Gastroesophageal sphincter (tissue), 4 donors: Measurements from ENCODE around the gene RBM33. TPM values are rescaled to one million over a fixed set of nuclear protein-coding genes. Genes with fewer than 3 reads are reported as not detected.
"Not testable (repeated sequence)": the region's sequence is repeated elsewhere in the genome, so short reads cannot be mapped to it uniquely, and the experiment has no call there.

Experiments used
- ATAC-seq: fragments of 150-250 bp; one replicate; pipeline ENCODE4 v1.9.1; 2016; ENCODE audit warnings: mild to moderate bottlenecking, moderate library complexity
- H3K27ac ChIP-seq, 4 donors: fragments of 200-600 bp; sonication (generic) in 3 of 4; 1 replicate in 3 of 4; 2 replicates in 1 of 4; pipeline ENCODE4 v1.5.1; 2016 to 2019
- H3K27me3 ChIP-seq: fragments of 200-600 bp; sonication (generic); one replicate; pipeline ENCODE4 v1.5.1; 2019
- H3K36me3 ChIP-seq, 2 donors: fragments of 200-600 bp; sonication (generic); one replicate each; pipeline ENCODE4 v1.5.1; 2019; ENCODE audit warnings: control low read depth in 1 of 2
- H3K4me1 ChIP-seq, 3 donors: fragments of 200-600 bp; sonication (generic); 1 replicate in 2 of 3; 2 replicates in 1 of 3; pipeline ENCODE4 v1.5.1; 2016 to 2019; ENCODE audit warnings: control low read depth in 2 of 3
- H3K4me3 ChIP-seq, 2 donors: fragments of 200-600 bp; sonication (generic); one replicate each; pipeline ENCODE4 v1.5.1; 2019; ENCODE audit warnings: mild to moderate bottlenecking in 1 of 2, moderate library complexity in 1 of 2
- H3K9me3 ChIP-seq, 3 donors: fragments of 200-600 bp; sonication (generic); one replicate each; pipeline ENCODE4 v1.5.1; 2017 to 2019; ENCODE audit warnings: control low read depth in 2 of 3
- EP300 ChIP-seq: sonication (generic); formaldehyde crosslinking; IDR thresholded peaks from one replicate; pipeline ENCODE4 v1.6.1; 2017; ENCODE audit warnings: antibody characterized with exemption, mild to moderate bottlenecking
- POLR2A ChIP-seq, 2 donors: fragments of 450-650 bp; IDR thresholded peaks; one replicate each; pipeline ENCODE4 v1.6.1; 2017; ENCODE audit warnings: antibody characterized with exemption in 2 of 2, mild to moderate bottlenecking in 2 of 2, moderate library complexity in 1 of 2
- POLR2AphosphoS5 ChIP-seq: sonication (generic); formaldehyde crosslinking; IDR thresholded peaks from one replicate; pipeline ENCODE4 v1.6.1; 2017; ENCODE audit warnings: antibody characterized with exemption
- WGBS, 2 donors: methylation state at CpG; one replicate each; pipeline ENCODE4 v1.1.5; 2018; ENCODE audit warnings: low coverage in 1 of 2; 5-methylcytosine and 5-hydroxymethylcytosine counted together
- total RNA-seq, 4 donors: library from RNA; depleted of rRNA; stranded (reverse); fragments of >200 nt; gene quantifications; one replicate each; pipeline ENCODE4 v1.1.0, GENCODE V29; 2016
- TF ChIP-seq, protein P1 (sequence below), 4 experiments: fragments of 200-600 bp in 2 of 4; fragments of 450-650 bp in 2 of 4; sonication (generic) in 1 of 4; IDR thresholded peaks; one replicate each; pipeline ENCODE4 v1.5.1; 2017 to 2019; ENCODE audit warnings: antibody characterized with exemption in 4 of 4, mild to moderate bottlenecking in 2 of 4, moderate library complexity in 2 of 4

The RBM33 gene
- total RNA-seq, 4 donors from 2014 or later, result 25.2 to 67.4 (median 37.6) TPM

DNA sequence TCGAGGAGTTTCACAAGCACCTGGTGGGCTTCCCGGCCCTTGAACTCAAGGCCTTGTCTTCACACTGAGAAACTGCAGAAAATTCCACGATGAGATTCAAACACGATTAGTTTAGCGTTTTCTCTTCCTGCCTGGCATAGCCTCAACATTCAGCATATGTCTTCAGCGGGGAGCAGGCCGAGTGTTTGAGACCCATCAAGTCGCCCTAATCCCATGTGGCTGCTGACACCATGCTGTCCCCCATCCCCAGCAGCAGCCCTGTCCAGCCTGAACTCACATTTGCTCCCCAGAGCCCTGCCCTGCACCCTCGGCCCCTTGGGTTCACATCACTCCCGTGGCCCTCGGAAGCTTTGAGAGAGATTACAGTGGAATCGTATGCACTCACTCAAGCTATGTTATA is 35.3 kb upstream of the RBM33 start:
- WGBS, 2 donors, result 83 to 91% methylated on average over 9 to 12 of the region's 12 CpGs
- Histone ChIP-seq H3K36me3 (no peaks in the 10 kb centered on the region), H3K27ac (no peak overlapping the region), H3K27me3 (peaks cover 24% of the 10 kb centered on the region), H3K9me3 (no peaks in the 10 kb centered on the region), H3K4me3 (no peak overlapping the region), H3K4me1 (no peaks in the 10 kb centered on the region)
- no peak for ATAC-seq
- no peak for TF ChIP-seq POLR2AphosphoS5
- no peak for TF ChIP-seq EP300
- TF ChIP-seq POLR2A (IDR thresholded peaks at IDR 0.05), result no peak
- TF ChIP-seq, protein P1, sequence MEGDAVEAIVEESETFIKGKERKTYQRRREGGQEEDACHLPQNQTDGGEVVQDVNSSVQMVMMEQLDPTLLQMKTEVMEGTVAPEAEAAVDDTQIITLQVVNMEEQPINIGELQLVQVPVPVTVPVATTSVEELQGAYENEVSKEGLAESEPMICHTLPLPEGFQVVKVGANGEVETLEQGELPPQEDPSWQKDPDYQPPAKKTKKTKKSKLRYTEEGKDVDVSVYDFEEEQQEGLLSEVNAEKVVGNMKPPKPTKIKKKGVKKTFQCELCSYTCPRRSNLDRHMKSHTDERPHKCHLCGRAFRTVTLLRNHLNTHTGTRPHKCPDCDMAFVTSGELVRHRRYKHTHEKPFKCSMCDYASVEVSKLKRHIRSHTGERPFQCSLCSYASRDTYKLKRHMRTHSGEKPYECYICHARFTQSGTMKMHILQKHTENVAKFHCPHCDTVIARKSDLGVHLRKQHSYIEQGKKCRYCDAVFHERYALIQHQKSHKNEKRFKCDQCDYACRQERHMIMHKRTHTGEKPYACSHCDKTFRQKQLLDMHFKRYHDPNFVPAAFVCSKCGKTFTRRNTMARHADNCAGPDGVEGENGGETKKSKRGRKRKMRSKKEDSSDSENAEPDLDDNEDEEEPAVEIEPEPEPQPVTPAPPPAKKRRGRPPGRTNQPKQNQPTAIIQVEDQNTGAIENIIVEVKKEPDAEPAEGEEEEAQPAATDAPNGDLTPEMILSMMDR (IDR thresholded peaks at IDR 0.05), result no peak

DNA sequence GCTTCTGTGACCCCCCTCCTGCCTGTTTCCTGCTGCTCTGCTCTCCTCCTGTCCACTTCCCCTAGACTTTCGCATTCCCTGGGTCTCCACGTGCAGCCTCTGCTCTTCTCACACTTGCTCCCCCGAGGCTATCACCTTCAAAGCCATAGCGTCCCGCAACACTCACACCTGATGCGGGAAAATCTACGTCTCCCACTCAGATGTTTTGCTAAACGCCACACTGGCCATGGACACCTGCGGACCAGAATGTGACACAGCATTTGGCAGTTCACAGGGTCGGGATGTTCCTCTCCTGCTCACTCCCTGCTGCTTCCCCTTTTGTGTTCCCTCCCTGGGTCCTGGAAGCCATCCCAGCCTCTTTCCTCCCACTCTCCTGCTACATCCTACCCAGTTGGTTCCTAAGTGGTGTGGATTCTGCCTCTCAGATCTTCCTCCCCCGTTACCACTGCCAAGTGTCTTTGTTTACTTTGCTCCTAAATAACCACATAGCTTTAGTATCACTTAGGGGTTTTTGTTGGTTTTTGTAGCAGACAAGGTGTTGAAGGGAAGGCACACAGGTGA is 33.7 kb upstream of the RBM33 start:
- H3K27ac ChIP-seq, result no peak overlapping the region
- 23 to 35% methylated on average over 4 to 10 of the region's 11 CpGs for WGBS, 2 donors
- H3K9me3 ChIP-seq, result no peaks in the 10 kb centered on the region
- no peaks in the 10 kb centered on the region for H3K4me1 ChIP-seq
- ATAC-seq, result no peak
- peaks cover 19% of the 10 kb centered on the region for H3K27me3 ChIP-seq
- no peak overlapping the region for H3K4me3 ChIP-seq
- TF ChIP-seq, protein P1 (IDR thresholded peaks at IDR 0.05), result no peak
- TF ChIP-seq POLR2A (IDR thresholded peaks at IDR 0.05) (no peak), POLR2AphosphoS5 (no peak), EP300 (no peak)
- H3K36me3 ChIP-seq, result no peaks in the 10 kb centered on the region

DNA sequence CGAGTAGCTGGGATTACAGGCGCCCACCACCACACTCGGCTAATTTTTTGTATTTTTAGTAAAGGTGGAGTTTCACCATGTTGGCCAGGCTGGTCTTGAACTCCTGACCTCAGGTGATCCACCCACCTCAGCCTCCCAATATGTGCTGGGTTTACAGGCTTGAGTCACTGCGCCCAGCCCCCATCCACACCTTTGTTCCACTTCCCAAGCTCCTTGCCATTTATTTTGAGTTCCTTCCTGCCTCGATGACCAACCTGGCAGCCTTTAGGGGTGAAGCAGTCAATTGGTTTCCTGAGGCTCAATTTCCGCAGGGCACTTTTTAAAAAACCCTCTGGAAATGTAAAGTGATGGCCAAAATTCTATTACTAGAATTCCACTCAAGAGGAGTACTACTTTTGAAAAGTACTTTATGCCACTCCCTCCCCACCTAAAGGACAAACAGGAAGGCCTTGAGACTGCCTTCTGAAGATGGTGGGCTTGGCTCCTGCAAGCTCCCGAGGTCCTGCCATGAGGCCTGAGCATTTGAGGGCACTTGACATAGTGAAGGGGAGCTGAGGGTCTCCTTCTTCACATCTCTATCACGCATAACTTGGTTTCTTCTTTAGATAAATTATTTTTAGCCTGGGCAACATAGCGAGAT is 32.5 kb upstream of the RBM33 start:
- Histone ChIP-seq H3K27me3 (peaks cover 19% of the 10 kb centered on the region), H3K27ac (no peak overlapping the region), H3K4me3 (no peak overlapping the region), H3K36me3 (no peaks in the 10 kb centered on the region), H3K4me1 (no peaks in the 10 kb centered on the region), H3K9me3 (no peaks in the 10 kb centered on the region)
- ATAC-seq, result no peak
- WGBS, 2 donors, result 78 to 82% methylated on average over 3 to 9 of the region's 9 CpGs
- TF ChIP-seq POLR2AphosphoS5 (no peak), EP300 (no peak), POLR2A (IDR thresholded peaks at IDR 0.05) (no peak)
- TF ChIP-seq, protein P1 (IDR thresholded peaks at IDR 0.05), result no peak

DNA sequence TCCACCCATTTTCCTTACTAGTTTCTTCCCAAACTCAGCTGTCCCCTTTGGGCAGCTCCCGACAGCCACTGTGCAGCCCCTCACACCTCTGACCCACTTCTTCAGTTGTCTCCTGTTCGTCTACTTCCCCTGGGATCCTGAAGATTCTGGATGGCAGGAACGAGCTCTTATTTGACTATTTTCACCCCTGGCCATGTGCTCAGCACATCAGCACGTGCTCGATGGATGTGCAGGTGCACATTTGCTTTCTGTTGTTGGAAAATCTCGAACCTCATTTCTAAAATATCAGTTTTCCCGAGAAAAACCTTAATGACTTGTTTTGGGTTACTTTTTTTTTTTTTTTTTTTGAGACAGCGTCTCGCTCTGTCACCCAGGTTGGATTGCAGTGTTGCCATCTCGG is 31.8 kb upstream of the RBM33 start:
- TF ChIP-seq, protein P1 (IDR thresholded peaks at IDR 0.05), result no peak
- TF ChIP-seq EP300 (no peak), POLR2AphosphoS5 (no peak), POLR2A (IDR thresholded peaks at IDR 0.05) (no peak)
- H3K27ac ChIP-seq, result no peak overlapping the region
- H3K9me3 ChIP-seq, result no peaks in the 10 kb centered on the region
- no peak for ATAC-seq
- H3K27me3 ChIP-seq, result peaks cover 19% of the 10 kb centered on the region
- 57 to 60% methylated on average over 1 to 3 of the region's 10 CpGs for WGBS, 2 donors
- H3K36me3 ChIP-seq, result no peaks in the 10 kb centered on the region
- H3K4me1 ChIP-seq, result no peaks in the 10 kb centered on the region
- H3K4me3 ChIP-seq, result no peak overlapping the region

DNA sequence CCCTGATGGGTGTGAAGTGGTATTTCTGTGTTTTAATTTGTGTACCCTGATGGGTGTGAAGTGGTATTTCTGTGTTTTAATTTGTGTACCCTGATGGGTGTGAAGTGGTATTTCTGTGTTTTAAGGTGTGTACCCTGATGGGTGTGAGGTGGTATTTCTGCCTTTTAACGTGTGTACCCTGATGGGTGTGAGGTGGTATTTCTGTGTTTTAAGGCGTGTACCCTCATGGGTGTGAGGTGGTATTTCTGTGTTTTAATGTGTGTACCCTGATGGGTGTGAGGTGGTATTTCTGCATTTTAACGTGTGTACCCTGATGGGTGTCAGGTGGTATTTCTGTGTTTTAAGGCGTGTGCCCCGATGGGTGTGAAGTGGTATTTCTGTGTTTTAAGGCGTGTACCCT is 29.4 kb upstream of the RBM33 start:
- H3K9me3 ChIP-seq, H3K27ac ChIP-seq, H3K4me1 ChIP-seq, H3K4me3 ChIP-seq, ATAC-seq, H3K36me3 ChIP-seq: not testable (repeated sequence)
- H3K27me3 ChIP-seq, result peaks cover 19% of the 10 kb centered on the region
- WGBS, 2 donors, result 94% methylated on average over 5 to 6 of the region's 6 CpGs
